ENCODE measurements around the gene COL24A1. TPM values are rescaled to one million over a fixed set of nuclear protein-coding genes. Genes with fewer than 3 reads are reported as not detected.

The COL24A1 gene
- total RNA-seq, 1 experiment from 2014 or later: 0.35 TPM

DNA sequence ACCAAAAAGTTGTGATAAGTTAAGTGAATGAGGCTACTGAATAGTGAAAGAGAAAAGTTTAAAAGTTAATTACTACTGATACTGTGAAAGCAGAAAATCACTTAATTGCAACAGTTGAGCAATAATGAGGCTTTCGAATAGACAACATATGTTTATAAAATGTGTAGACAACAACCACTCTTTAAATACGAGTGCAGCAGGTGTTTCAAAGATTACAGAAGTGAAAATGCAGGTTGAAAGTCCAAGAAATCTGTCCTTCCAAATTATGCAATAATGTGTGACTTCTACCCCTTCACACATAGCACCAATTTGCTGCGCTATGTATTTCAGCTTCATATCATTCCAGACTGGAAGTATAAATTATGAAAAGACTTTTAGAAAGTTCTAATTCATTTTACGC is 213.0 kb downstream of the COL24A1 start:
- no peak overlapping the region for H3T11ph ChIP-seq (ENCODE audit: low read length)
- no peak overlapping the region for H3K18ac ChIP-seq (ENCODE audit: insufficient read length, low read depth, low read length)
- no peak for TF ChIP-seq CTCF (conservative IDR thresholded peaks at IDR 0.05)
- H3K23ac ChIP-seq (ENCODE audit: insufficient read length, low read depth, low read length): no peak overlapping the region
- H2BK15ac ChIP-seq (ENCODE audit: low read depth, low read length): no peak overlapping the region
- no peaks in the 10 kb centered on the region for H4K20me1 ChIP-seq (ENCODE audit: control insufficient read depth, insufficient read depth, insufficient read length)
- no peak overlapping the region for H3K56ac ChIP-seq (ENCODE audit: insufficient read length, low read depth, low read length)
- no peak overlapping the region for H2BK120ac ChIP-seq (ENCODE audit: low read depth, low read length, poor library complexity, severe bottlenecking)
- H3K27me3 Mint-ChIP-seq (ENCODE audit: low read depth): no peaks in the 10 kb centered on the region; the same call in 1 of the 2 replicates
- no peak overlapping the region for H3K27ac Mint-ChIP-seq
- no peaks in the 10 kb centered on the region for H3K79me2 ChIP-seq (ENCODE audit: insufficient read depth, low read length)
- no peak overlapping the region for H2AK5ac ChIP-seq (ENCODE audit: insufficient read length, low read length)
- H3K14ac ChIP-seq (ENCODE audit: insufficient read depth, low read length): no peak overlapping the region
- H3K9me3 Mint-ChIP-seq: no peaks in the 10 kb centered on the region
- no peak overlapping the region for H2BK20ac ChIP-seq (ENCODE audit: low read depth, low read length, poor library complexity, severe bottlenecking)
- H3K4ac ChIP-seq (ENCODE audit: low read depth, low read length): no peak overlapping the region
- H3K27ac ChIP-seq (ENCODE audit: insufficient read length, low read depth, low read length): no peak overlapping the region
- H3K23me2 ChIP-seq (ENCODE audit: insufficient read length, low read depth, low read length, poor library complexity, severe bottlenecking): no peaks in the 10 kb centered on the region
- no peak overlapping the region for H2AFZ ChIP-seq (ENCODE audit: low read length)
- no CpG with 5 or more reads among the region's 4 CpGs for whole genome bisulfite sequencing (ENCODE audit: extremely low coverage, insufficient read length, low lambda C conversion rate)
- no peaks in the 10 kb centered on the region for H3K9me3 ChIP-seq (ENCODE audit: control insufficient read depth, low read depth, low read length)
- no peak overlapping the region for H3K9ac ChIP-seq (ENCODE audit: extremely low read depth, insufficient read length, low read length)
- H3K4me2 ChIP-seq (ENCODE audit: insufficient read depth, insufficient read length, low read length): no peak overlapping the region
- no peaks in the 10 kb centered on the region for H3K4me1 ChIP-seq (ENCODE audit: insufficient read depth, low read length)
- H4K8ac ChIP-seq (replicated peaks; ENCODE audit: insufficient read length, low read depth, low read length): no peak overlapping the region
- H4K5ac ChIP-seq (ENCODE audit: insufficient read length, low read depth, low read length): no peak overlapping the region
- no peaks in the 10 kb centered on the region for H3K27me3 ChIP-seq (ENCODE audit: insufficient read depth, low read length)
- DNase-seq: no peak
- H3K79me1 ChIP-seq (ENCODE audit: insufficient read depth, low read depth, low read length, poor library complexity, severe bottlenecking): no peaks in the 10 kb centered on the region
- no peaks in the 10 kb centered on the region for H3K4me1 Mint-ChIP-seq
- H2BK12ac ChIP-seq (ENCODE audit: insufficient read length, low read depth, low read length): no peak overlapping the region
- H3K36me3 Mint-ChIP-seq (ENCODE audit: insufficient read depth in 1 of 3, low read depth in 3 of 3): no peaks in the 10 kb centered on the region
- no peak overlapping the region for H4K91ac ChIP-seq (ENCODE audit: insufficient read length, low read depth, low read length)
- H2BK5ac ChIP-seq (ENCODE audit: insufficient read length, low read length): no peak overlapping the region
- no peak overlapping the region for H3K4me3 Mint-ChIP-seq
